Activated CD4-positive, alpha-beta T cell treated with anti-CD3 and anti-CD28 coated beads for 36 hours (primary cell): Measurements from ENCODE around the gene FAM9A. TPM values are rescaled to one million over a fixed set of nuclear protein-coding genes. Genes with fewer than 3 reads are reported as not detected.
A peak's percentile ranks its signal among the peaks of the same experiment; 100 is the strongest.
"Not testable (repeated sequence)": the region's sequence is repeated elsewhere in the genome, so short reads cannot be mapped to it uniquely, and the experiment has no call there.

Experiments used
- ATAC-seq: fragments of 200-7000 bp; cut with Tn5 transposase; one replicate; pipeline ENCODE4 v1.10.0; 2021; ENCODE audit warnings: mild to moderate bottlenecking, moderate library complexity
- CTCF ChIA-PET: fragments of 350-600 bp; sonication (Branson Sonifier 250); formaldehyde crosslinking; loops from one replicate; lab custom pipeline; 2021; ENCODE audit warnings: antibody characterized with exemption; lab: Charles Lee
- POLR2A ChIA-PET: fragments of 350-600 bp; sonication (Branson Sonifier 250); formaldehyde crosslinking; loops from one replicate; lab custom pipeline; 2021; ENCODE audit warnings: antibody characterized with exemption, inconsistent platforms; lab: Charles Lee
- DNase-seq: peaks from one replicate; pipeline ENCODE4 v3.0.0-alpha.2; 2020
- H3K27ac Mint-ChIP-seq: one replicate; pipeline ENCODE4 v1.8.0; 2021; ENCODE audit warnings: mixed read lengths
- H3K27me3 Mint-ChIP-seq: one replicate; pipeline ENCODE4 v1.8.0; 2021; ENCODE audit warnings: mixed read lengths
- H3K36me3 Mint-ChIP-seq: one replicate; pipeline ENCODE4 v1.8.0; 2021; ENCODE audit warnings: low read depth, mixed read lengths
- H3K4me1 Mint-ChIP-seq: one replicate; pipeline ENCODE4 v1.8.0; 2021; ENCODE audit warnings: mixed read lengths
- H3K4me3 Mint-ChIP-seq: one replicate; pipeline ENCODE4 v1.8.0; 2021; ENCODE audit warnings: mild to moderate bottlenecking, moderate library complexity, mixed read lengths
- H3K9me3 Mint-ChIP-seq: one replicate; pipeline ENCODE4 v1.8.0; 2021; ENCODE audit warnings: low read depth, mixed read lengths
- intact Hi-C, 2 experiments: fragments of 100-400 bp; cut with DNase I in 1 of 2; cut with micrococcal nuclease in 1 of 2; formaldehyde crosslinking; loops; one replicate each; pipeline versions ENCODE4 v1.14.2 to v1.15.1; 2022 to 2024; cut with DNase I, micrococcal nuclease
- total RNA-seq, 2 experiments: library from RNA; stranded (reverse); gene quantifications; one replicate each; pipeline ENCODE4 v1.2.3, GENCODE V29; 2021

Gene FAM9A
- total RNA-seq, 2 experiments from 2014 or later: not detected

- intact Hi-C loops, H3K27me3 Mint-ChIP-seq, POLR2A ChIA-PET, H3K27ac Mint-ChIP-seq, H3K4me3 Mint-ChIP-seq, ATAC-seq, DNase-seq, H3K4me1 Mint-ChIP-seq, H3K9me3 Mint-ChIP-seq, H3K36me3 Mint-ChIP-seq: not testable (repeated sequence)
- CTCF ChIA-PET: interaction anchor here (0.8 kb wide), 1 partner anchor 112 kb away, joined by 5 read pairs; no protein-coding TSS in a partner anchor
Observed at GRCh38 chrX:8758706-8759105, 42.5 kb downstream of the FAM9A start.

GRCh38 chrX:8757609-8758389, 43.4 kb downstream of the FAM9A start:
- H3K4me1 Mint-ChIP-seq, ATAC-seq, H3K27me3 Mint-ChIP-seq, H3K27ac Mint-ChIP-seq, H3K9me3 Mint-ChIP-seq, DNase-seq, H3K4me3 Mint-ChIP-seq, intact Hi-C loops, POLR2A ChIA-PET, H3K36me3 Mint-ChIP-seq: not testable (repeated sequence)
- CTCF ChIA-PET: interaction anchor here (0.5 to 0.8 kb wide), 3 partner anchors 14 to 113 kb away, joined by 3 to 5 read pairs (median 3); no protein-coding TSS in a partner anchor

GRCh38 chrX:8755813-8756212, 45.4 kb downstream of the FAM9A start:
- intact Hi-C loops: no loop called here
- H3K4me3 Mint-ChIP-seq: no peak overlapping the region

GRCh38 chrX:8755116-8755515, 46.1 kb downstream of the FAM9A start:
- intact Hi-C loops: no loop called here
- Mint-ChIP-seq H3K9me3 (no peaks in the 10 kb centered on the region), H3K27me3 (no peaks in the 10 kb centered on the region), H3K4me1 (no peaks in the 10 kb centered on the region), H3K27ac (no peak overlapping the region), H3K36me3 (no peaks in the 10 kb centered on the region), H3K4me3 (no peak overlapping the region)
- CTCF ChIA-PET: no interaction called here
- POLR2A ChIA-PET: no interaction called here
- ATAC-seq (no peak), DNase-seq (no peak)

More at GRCh38 chrX:8755813-8756212, 45.4 kb downstream of the FAM9A start:
- POLR2A ChIA-PET: no interaction called here
- CTCF ChIA-PET: no interaction called here
- Mint-ChIP-seq H3K4me1 (no peaks in the 10 kb centered on the region), H3K27me3 (no peaks in the 10 kb centered on the region), H3K27ac (no peak overlapping the region), H3K9me3 (no peaks in the 10 kb centered on the region), H3K36me3 (no peaks in the 10 kb centered on the region)
- DNase-seq: no peak
- no peak for ATAC-seq

- ChIA-PET CTCF (interaction anchor here (1.1 kb wide), 1 partner anchor 11 kb away, joined by 4 read pairs; no protein-coding TSS in a partner anchor), POLR2A (no interaction called here)
- H3K4me3 Mint-ChIP-seq: no peak overlapping the region
- ATAC-seq (no peak), DNase-seq (no peak)
- intact Hi-C loops: loop anchor here (2.0 kb wide), 2 partner anchors 67 to 959 kb away; no protein-coding TSS in a partner anchor
- H3K27ac Mint-ChIP-seq: no peak overlapping the region
- H3K36me3 Mint-ChIP-seq: no peaks in the 10 kb centered on the region
- H3K4me1 Mint-ChIP-seq: no peaks in the 10 kb centered on the region
- no peaks in the 10 kb centered on the region for H3K9me3 Mint-ChIP-seq
- H3K27me3 Mint-ChIP-seq: peaks cover 4% of the 10 kb centered on the region
Observed at GRCh38 chrX:8749697-8750096, 51.5 kb downstream of the FAM9A start.

GRCh38 chrX:8748855-8749254, 52.3 kb downstream of the FAM9A start:
- intact Hi-C loops: loop anchor here (2.0 kb wide), 2 partner anchors 68 to 960 kb away; no protein-coding TSS in a partner anchor

GRCh38 chrX:8743126-8743732, 58.0 kb downstream of the FAM9A start:
- Mint-ChIP-seq H3K36me3 (no peaks in the 10 kb centered on the region), H3K9me3 (no peaks in the 10 kb centered on the region), H3K27me3 (peaks cover 3% of the 10 kb centered on the region), H3K27ac (no peak overlapping the region), H3K4me3 (no peak overlapping the region), H3K4me1 (no peaks in the 10 kb centered on the region)
- POLR2A ChIA-PET: no interaction called here
- CTCF ChIA-PET: interaction anchor here (0.6 to 0.7 kb wide), 3 partner anchors 9 to 564 kb away, joined by 3 to 4 read pairs (median 3); no protein-coding TSS in a partner anchor
- DNase-seq (peak; percentile 69), ATAC-seq (no peak)
- intact Hi-C loops: loop anchor here (2.0 kb wide), 1 partner anchor 72 kb away; no protein-coding TSS in a partner anchor

More at GRCh38 chrX:8748855-8749254, 52.3 kb downstream of the FAM9A start:
- Mint-ChIP-seq H3K4me1 (no peaks in the 10 kb centered on the region), H3K4me3 (no peak overlapping the region), H3K27me3 (peaks cover 4% of the 10 kb centered on the region), H3K27ac (no peak overlapping the region), H3K9me3 (no peaks in the 10 kb centered on the region), H3K36me3 (no peaks in the 10 kb centered on the region)
- no peak for DNase-seq
- ChIA-PET CTCF (no interaction called here), POLR2A (no interaction called here)
- no peak for ATAC-seq

GRCh38 chrX:8741981-8742380, 59.2 kb downstream of the FAM9A start:
- CTCF ChIA-PET: interaction anchor here (0.6 to 1.0 kb wide), 3 partner anchors 8 to 86 kb away, joined by 3 to 4 read pairs (median 4); no protein-coding TSS in a partner anchor
- no peak overlapping the region for H3K27ac Mint-ChIP-seq
- intact Hi-C loops: loop anchor here (2.0 kb wide), 1 partner anchor 73 kb away; no protein-coding TSS in a partner anchor
- DNase-seq: no peak
- H3K36me3 Mint-ChIP-seq: no peaks in the 10 kb centered on the region
- POLR2A ChIA-PET: no interaction called here
- no peaks in the 10 kb centered on the region for H3K9me3 Mint-ChIP-seq
- H3K4me1 Mint-ChIP-seq: no peaks in the 10 kb centered on the region
- no peak overlapping the region for H3K4me3 Mint-ChIP-seq
- ATAC-seq: no peak
- peaks cover 3% of the 10 kb centered on the region for H3K27me3 Mint-ChIP-seq

Other genes starting within 250 kb of the FAM9A start
- not detected for gene ANOS1, start 69.2 kb downstream of the FAM9A start, total RNA-seq
- gene FAM9B, start 232.7 kb upstream of the FAM9A start, total RNA-seq: not detected